ENCODE results near the gene TMA7.

Gene TMA7

GRCh38 chr3:48407542-48408099 lies 32.4 kb upstream of the TMA7 start:
- no peak for DNase-seq (ENCODE audit: extremely low spot score, insufficient read length, low read depth)
- no peak for FAIRE-seq

GRCh38 chr3:48408823-48409281 lies 31.2 kb upstream of the TMA7 start:
- FAIRE-seq (no peak), DNase-seq (ENCODE audit: extremely low spot score, insufficient read length, low read depth) (no peak)

- FAIRE-seq (no peak), DNase-seq (ENCODE audit: extremely low spot score, insufficient read length, low read depth) (no peak)
Measured at GRCh38 chr3:48409291-48410201, 30.5 kb upstream of the TMA7 start.

GRCh38 chr3:48410205-48411040 lies 29.6 kb upstream of the TMA7 start:
- DNase-seq (ENCODE audit: extremely low spot score, insufficient read length, low read depth): no peak
- no peak for FAIRE-seq

- no peak for DNase-seq (ENCODE audit: extremely low spot score, insufficient read length, low read depth)
- no peak for FAIRE-seq
Measured at GRCh38 chr3:48411041-48411588, 28.9 kb upstream of the TMA7 start.

GRCh38 chr3:48411606-48412374 lies 28.3 kb upstream of the TMA7 start:
- FAIRE-seq: no peak
- no peak for DNase-seq (ENCODE audit: extremely low spot score, insufficient read length, low read depth)

GRCh38 chr3:48412375-48413001 lies 27.6 kb upstream of the TMA7 start:
- FAIRE-seq: no peak

GRCh38 chr3:48413086-48413485 lies 27.0 kb upstream of the TMA7 start:
- DNase-seq (ENCODE audit: extremely low spot score, insufficient read length, low read depth) (no peak), FAIRE-seq (no peak)

More at GRCh38 chr3:48412375-48413001, 27.6 kb upstream of the TMA7 start:
- DNase-seq (ENCODE audit: extremely low spot score, insufficient read length, low read depth): no peak

GRCh38 chr3:48413611-48414010 lies 26.4 kb upstream of the TMA7 start:
- FAIRE-seq: no peak
- DNase-seq (ENCODE audit: extremely low spot score, insufficient read length, low read depth): no peak

GRCh38 chr3:48414376-48415250 lies 25.4 kb upstream of the TMA7 start:
- DNase-seq (ENCODE audit: extremely low spot score, insufficient read length, low read depth): no peak
- no peak for FAIRE-seq

GRCh38 chr3:48415251-48415953 lies 24.7 kb upstream of the TMA7 start:
- FAIRE-seq: no peak

GRCh38 chr3:48416091-48416505 lies 24.0 kb upstream of the TMA7 start:
- FAIRE-seq (no peak), DNase-seq (ENCODE audit: extremely low spot score, insufficient read length, low read depth) (no peak)

More at GRCh38 chr3:48415251-48415953, 24.7 kb upstream of the TMA7 start:
- no peak for DNase-seq (ENCODE audit: extremely low spot score, insufficient read length, low read depth)

- FAIRE-seq (no peak), DNase-seq (ENCODE audit: extremely low spot score, insufficient read length, low read depth) (no peak)
Measured at GRCh38 chr3:48416546-48416945, 23.5 kb upstream of the TMA7 start.

- no peak for FAIRE-seq
- no peak for DNase-seq (ENCODE audit: extremely low spot score, insufficient read length, low read depth)
Measured at GRCh38 chr3:48417529-48418108, 22.4 kb upstream of the TMA7 start.

- FAIRE-seq: no peak
- DNase-seq (ENCODE audit: extremely low spot score, insufficient read length, low read depth): no peak
Measured at GRCh38 chr3:48418140-48418539, 21.9 kb upstream of the TMA7 start.

GRCh38 chr3:48418651-48419050 lies 21.4 kb upstream of the TMA7 start:
- FAIRE-seq: no peak
- no peak for DNase-seq (ENCODE audit: extremely low spot score, insufficient read length, low read depth)

- DNase-seq (ENCODE audit: extremely low spot score, insufficient read length, low read depth) (no peak), FAIRE-seq (no peak)
Measured at GRCh38 chr3:48419149-48419548, 20.9 kb upstream of the TMA7 start.
